ENCODE results near the gene HPCAL1.

Gene HPCAL1

GRCh38 chr2:10414591-10414990 is 111.9 kb downstream of the HPCAL1 start:
- in situ Hi-C loops (cut with HindIII; ENCODE audit: low sequenced_read_pairs), result no loop called here
- H3K4me3 ChIP-seq (ENCODE audit: low read depth, low read length), result no peak overlapping the region
- TF ChIP-seq CTCF (IDR thresholded peaks at IDR 0.05; ENCODE audit: low read depth, low read length, missing control alignments), result no peak
- DNase-seq (ENCODE audit: low read depth), result no peak

- in situ Hi-C loops (cut with HindIII; ENCODE audit: low sequenced_read_pairs), result no loop called here
- TF ChIP-seq CTCF (IDR thresholded peaks at IDR 0.05; ENCODE audit: low read depth, low read length, missing control alignments), result no peak
Observed at GRCh38 chr2:10415048-10415447, 112.3 kb downstream of the HPCAL1 start.

GRCh38 chr2:10415640-10416039 is 112.9 kb downstream of the HPCAL1 start:
- H3K4me3 ChIP-seq (ENCODE audit: low read depth, low read length), result no peak overlapping the region
- no peak for DNase-seq (ENCODE audit: low read depth)
- in situ Hi-C loops (cut with HindIII; ENCODE audit: low sequenced_read_pairs), result no loop called here
- no peak for TF ChIP-seq CTCF (IDR thresholded peaks at IDR 0.05; ENCODE audit: low read depth, low read length, missing control alignments)

More at GRCh38 chr2:10415048-10415447, 112.3 kb downstream of the HPCAL1 start:
- no peak overlapping the region for H3K4me3 ChIP-seq (ENCODE audit: low read depth, low read length)
- DNase-seq (ENCODE audit: low read depth), result no peak

GRCh38 chr2:10417551-10418335 is 115.0 kb downstream of the HPCAL1 start:
- TF ChIP-seq CTCF (IDR thresholded peaks at IDR 0.05; ENCODE audit: low read depth, low read length, missing control alignments), result no peak
- in situ Hi-C loops (cut with HindIII; ENCODE audit: low sequenced_read_pairs), result no loop called here
- H3K4me3 ChIP-seq (ENCODE audit: low read depth, low read length), result no peak overlapping the region
- DNase-seq (ENCODE audit: low read depth), result no peak

GRCh38 chr2:10419553-10420257 is 117.0 kb downstream of the HPCAL1 start:
- no peak overlapping the region for H3K4me3 ChIP-seq (ENCODE audit: low read depth, low read length)
- DNase-seq (ENCODE audit: low read depth), result no peak
- in situ Hi-C loops (cut with HindIII; ENCODE audit: low sequenced_read_pairs), result no loop called here
- no peak for TF ChIP-seq CTCF (IDR thresholded peaks at IDR 0.05; ENCODE audit: low read depth, low read length, missing control alignments)

GRCh38 chr2:10422251-10422650 is 119.5 kb downstream of the HPCAL1 start:
- no peak for DNase-seq (ENCODE audit: low read depth)
- H3K4me3 ChIP-seq (ENCODE audit: low read depth, low read length), result no peak overlapping the region
- no peak for TF ChIP-seq CTCF (IDR thresholded peaks at IDR 0.05; ENCODE audit: low read depth, low read length, missing control alignments)
- in situ Hi-C loops (cut with HindIII; ENCODE audit: low sequenced_read_pairs), result no loop called here

Measured in astrocyte of the cerebellum (primary cell).